Caco-2 (cell line): ENCODE results near the gene NDST4. TPM values are rescaled to one million over a fixed set of nuclear protein-coding genes. Genes with fewer than 3 reads are reported as not detected.

Experiments used
- BruUV-seq: library from RNA; stranded (reverse); fragments of 400-500 nt; replicated peaks from 2 replicates; lab custom pipeline; 2021; lab: Mats Ljungman, UMichigan
- CTCF ChIA-PET: fragments of 300-600 bp; sonication (Branson Sonifier 250); formaldehyde crosslinking; loops from one replicate; lab custom pipeline; 2022; ENCODE audit warnings: antibody characterized with exemption; lab: Charles Lee
- POLR2A ChIA-PET: fragments of 300-600 bp; sonication (Branson Sonifier 250); formaldehyde crosslinking; loops from one replicate; lab custom pipeline; 2022; ENCODE audit warnings: antibody characterized with exemption; lab: Charles Lee
- DNase-seq, 2 experiments: peaks; one replicate each; pipeline versions ENCODE4 v3.0.0 to v3.0.0-alpha.2; 2020 to 2022
- H3K27me3 ChIP-seq: replicated peaks from 2 replicates; pipeline ENCODE4 v1.6.0; 2011; ENCODE audit warnings: low read length; ENCODE audit not compliant: control insufficient read depth, insufficient read depth
- H3K36me3 ChIP-seq: 2 replicates; pipeline ENCODE4 v1.5.1; 2011; ENCODE audit warnings: low read length; ENCODE audit not compliant: control insufficient read depth, insufficient read depth
- H3K4me1 ChIP-seq: fragments of 250-450 bp; sonication (Bioruptor Pico); 2 replicates; pipeline ENCODE4 v1.5.1; 2020; ENCODE audit warnings: mild to moderate bottlenecking
- H3K4me3 ChIP-seq: 2 replicates; pipeline ENCODE4 v1.5.1; 2011; ENCODE audit warnings: low read depth, mild to moderate bottlenecking, control low read depth, low read length
- H3K9me3 ChIP-seq: fragments of 250-450 bp; sonication (Bioruptor Pico); 2 replicates; pipeline ENCODE4 v1.5.1; 2020; ENCODE audit warnings: mild to moderate bottlenecking, moderate library complexity
- H3K27ac Mint-ChIP-seq: one replicate; pipeline ENCODE4 v1.8.0; 2022; ENCODE audit warnings: mixed read lengths; ENCODE audit not compliant: unreplicated experiment
- H3K27me3 Mint-ChIP-seq: one replicate; pipeline ENCODE4 v1.8.0; 2022; ENCODE audit warnings: mixed read lengths; ENCODE audit not compliant: insufficient read depth, unreplicated experiment
- H3K36me3 Mint-ChIP-seq: one replicate; pipeline ENCODE4 v1.8.0; 2022; ENCODE audit warnings: mild to moderate bottlenecking, mixed read lengths; ENCODE audit not compliant: insufficient read depth, unreplicated experiment
- H3K4me1 Mint-ChIP-seq: one replicate; pipeline ENCODE4 v1.8.0; 2022; ENCODE audit warnings: low read depth, mixed read lengths; ENCODE audit not compliant: unreplicated experiment
- H3K4me3 Mint-ChIP-seq: one replicate; pipeline ENCODE4 v1.8.0; 2022; ENCODE audit warnings: mild to moderate bottlenecking, moderate library complexity, mixed read lengths; ENCODE audit not compliant: unreplicated experiment
- H3K9me3 Mint-ChIP-seq: one replicate; pipeline ENCODE4 v1.8.0; 2022; ENCODE audit warnings: mixed read lengths; ENCODE audit not compliant: unreplicated experiment
- intact Hi-C: fragments of 100-400 bp; cut with micrococcal nuclease; formaldehyde crosslinking; loops from one replicate; pipeline ENCODE4 v1.10.0; 2022; ENCODE audit not compliant: unreplicated experiment
- total RNA-seq: library from RNA; stranded (reverse); gene quantifications from 2 replicates; pipeline ENCODE4 v1.2.3, GENCODE V29; 2022
- TF ChIP-seq, protein P1 (sequence below), 2 experiments: fragments of 200-600 bp in 1 of 2; IDR thresholded peaks; 1 replicate in 1 of 2; 2 replicates in 1 of 2; pipeline versions ENCODE4 v1.5.1 to v1.8.0; 2011 to 2022; ENCODE audit warnings: antibody characterized with exemption in 1 of 2, control low read depth in 1 of 2, inconsistent platforms in 1 of 2, low read depth in 1 of 2, low read length in 1 of 2, mild to moderate bottlenecking in 1 of 2, moderate library complexity in 1 of 2; ENCODE audit not compliant: insufficient read depth in 1 of 2, severe bottlenecking in 1 of 2, unreplicated experiment in 1 of 2

The NDST4 gene
- total RNA-seq, 1 experiment from 2014 or later: 4.4 TPM

- peaks cover 2% of the 10 kb centered on the region for H3K27me3 Mint-ChIP-seq
- TF ChIP-seq, protein P1, sequence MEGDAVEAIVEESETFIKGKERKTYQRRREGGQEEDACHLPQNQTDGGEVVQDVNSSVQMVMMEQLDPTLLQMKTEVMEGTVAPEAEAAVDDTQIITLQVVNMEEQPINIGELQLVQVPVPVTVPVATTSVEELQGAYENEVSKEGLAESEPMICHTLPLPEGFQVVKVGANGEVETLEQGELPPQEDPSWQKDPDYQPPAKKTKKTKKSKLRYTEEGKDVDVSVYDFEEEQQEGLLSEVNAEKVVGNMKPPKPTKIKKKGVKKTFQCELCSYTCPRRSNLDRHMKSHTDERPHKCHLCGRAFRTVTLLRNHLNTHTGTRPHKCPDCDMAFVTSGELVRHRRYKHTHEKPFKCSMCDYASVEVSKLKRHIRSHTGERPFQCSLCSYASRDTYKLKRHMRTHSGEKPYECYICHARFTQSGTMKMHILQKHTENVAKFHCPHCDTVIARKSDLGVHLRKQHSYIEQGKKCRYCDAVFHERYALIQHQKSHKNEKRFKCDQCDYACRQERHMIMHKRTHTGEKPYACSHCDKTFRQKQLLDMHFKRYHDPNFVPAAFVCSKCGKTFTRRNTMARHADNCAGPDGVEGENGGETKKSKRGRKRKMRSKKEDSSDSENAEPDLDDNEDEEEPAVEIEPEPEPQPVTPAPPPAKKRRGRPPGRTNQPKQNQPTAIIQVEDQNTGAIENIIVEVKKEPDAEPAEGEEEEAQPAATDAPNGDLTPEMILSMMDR (IDR thresholded peaks at IDR 0.05; ENCODE audit: insufficient read depth in 1 of 2, low read depth in 1 of 2, low read length in 1 of 2, severe bottlenecking in 1 of 2, unreplicated experiment in 1 of 2): no peak
- CTCF ChIA-PET: no interaction called here
- no peaks in the 10 kb centered on the region for H3K27me3 ChIP-seq
- H3K9me3 Mint-ChIP-seq: no peaks in the 10 kb centered on the region
- no peaks in the 10 kb centered on the region for H3K9me3 ChIP-seq
- POLR2A ChIA-PET: no interaction called here
- no peak for DNase-seq
- intact Hi-C loops: no loop called here
- H3K4me1 ChIP-seq: peaks cover 28% of the 10 kb centered on the region
- no TSS peak for BruUV-seq
- H3K4me3 Mint-ChIP-seq: no peak overlapping the region
- H3K36me3 ChIP-seq: no peaks in the 10 kb centered on the region
- H3K27ac Mint-ChIP-seq: no peak overlapping the region
- peaks cover 28% of the 10 kb centered on the region for H3K4me1 Mint-ChIP-seq
- no peak overlapping the region for H3K4me3 ChIP-seq
- no peaks in the 10 kb centered on the region for H3K36me3 Mint-ChIP-seq
Observed at GRCh38 chr4:115030281-115030680, 83.1 kb downstream of the NDST4 start.

- H3K36me3 ChIP-seq: no peaks in the 10 kb centered on the region
- Mint-ChIP-seq H3K4me1 (peaks cover 28% of the 10 kb centered on the region), H3K4me3 (no peak overlapping the region), H3K27me3 (no peaks in the 10 kb centered on the region), H3K9me3 (no peaks in the 10 kb centered on the region), H3K36me3 (no peaks in the 10 kb centered on the region), H3K27ac (peak overlapping the region; percentile 16)
- BruUV-seq: no TSS peak
- TF ChIP-seq, protein P1 (IDR thresholded peaks at IDR 0.05; ENCODE audit: insufficient read depth in 1 of 2, low read depth in 1 of 2, low read length in 1 of 2, severe bottlenecking in 1 of 2, unreplicated experiment in 1 of 2): no peak
- no peaks in the 10 kb centered on the region for H3K27me3 ChIP-seq
- intact Hi-C loops: no loop called here
- ChIA-PET CTCF (no interaction called here), POLR2A (no interaction called here)
- H3K9me3 ChIP-seq: no peaks in the 10 kb centered on the region
- no peak for DNase-seq
- peaks cover 28% of the 10 kb centered on the region for H3K4me1 ChIP-seq
- H3K4me3 ChIP-seq: no peak overlapping the region
Observed at GRCh38 chr4:115028682-115029410, 84.6 kb downstream of the NDST4 start.

DNA sequence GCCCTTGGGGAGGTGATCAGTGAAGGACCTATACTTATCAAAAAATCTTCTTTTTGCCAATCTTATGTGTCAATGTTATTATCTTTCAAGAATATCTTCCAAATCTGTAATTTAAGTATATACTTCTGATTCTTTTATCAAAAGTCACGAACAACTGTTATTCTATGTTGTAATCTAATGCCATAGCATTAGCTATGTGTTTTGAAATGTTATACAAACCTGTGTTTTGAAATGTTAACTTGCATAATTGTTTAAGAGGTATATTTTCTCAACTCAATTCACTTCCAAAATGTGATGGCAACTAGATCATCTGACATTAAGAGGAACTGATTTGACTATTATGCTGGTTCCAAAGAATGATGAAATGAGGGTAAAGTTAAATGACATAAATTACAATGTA, 113.5 kb downstream of the NDST4 start:
- Mint-ChIP-seq H3K27ac (no peak overlapping the region), H3K36me3 (no peaks in the 10 kb centered on the region), H3K4me3 (no peak overlapping the region), H3K9me3 (no peaks in the 10 kb centered on the region), H3K27me3 (no peaks in the 10 kb centered on the region), H3K4me1 (no peaks in the 10 kb centered on the region)
- CTCF ChIA-PET: no interaction called here
- POLR2A ChIA-PET: no interaction called here
- H3K4me3 ChIP-seq: no peak overlapping the region
- DNase-seq: no peak
- intact Hi-C loops: no loop called here
- no TSS peak for BruUV-seq
- H3K27me3 ChIP-seq: no peaks in the 10 kb centered on the region
- H3K9me3 ChIP-seq: no peaks in the 10 kb centered on the region
- H3K4me1 ChIP-seq: 0 out of 2 replicates have a peak, but pooled peaks cover 3% of the 10 kb centered on the region
- no peaks in the 10 kb centered on the region for H3K36me3 ChIP-seq
- TF ChIP-seq, protein P1 (IDR thresholded peaks at IDR 0.05; ENCODE audit: insufficient read depth in 1 of 2, low read depth in 1 of 2, low read length in 1 of 2, severe bottlenecking in 1 of 2, unreplicated experiment in 1 of 2): no peak
